ENCODE measurements around the gene TULP1. TPM values are rescaled to one million over a fixed set of nuclear protein-coding genes. Genes with fewer than 3 reads are reported as not detected.

Gene TULP1
- total RNA-seq, 1 experiment from 2014 or later, result not detected

DNA sequence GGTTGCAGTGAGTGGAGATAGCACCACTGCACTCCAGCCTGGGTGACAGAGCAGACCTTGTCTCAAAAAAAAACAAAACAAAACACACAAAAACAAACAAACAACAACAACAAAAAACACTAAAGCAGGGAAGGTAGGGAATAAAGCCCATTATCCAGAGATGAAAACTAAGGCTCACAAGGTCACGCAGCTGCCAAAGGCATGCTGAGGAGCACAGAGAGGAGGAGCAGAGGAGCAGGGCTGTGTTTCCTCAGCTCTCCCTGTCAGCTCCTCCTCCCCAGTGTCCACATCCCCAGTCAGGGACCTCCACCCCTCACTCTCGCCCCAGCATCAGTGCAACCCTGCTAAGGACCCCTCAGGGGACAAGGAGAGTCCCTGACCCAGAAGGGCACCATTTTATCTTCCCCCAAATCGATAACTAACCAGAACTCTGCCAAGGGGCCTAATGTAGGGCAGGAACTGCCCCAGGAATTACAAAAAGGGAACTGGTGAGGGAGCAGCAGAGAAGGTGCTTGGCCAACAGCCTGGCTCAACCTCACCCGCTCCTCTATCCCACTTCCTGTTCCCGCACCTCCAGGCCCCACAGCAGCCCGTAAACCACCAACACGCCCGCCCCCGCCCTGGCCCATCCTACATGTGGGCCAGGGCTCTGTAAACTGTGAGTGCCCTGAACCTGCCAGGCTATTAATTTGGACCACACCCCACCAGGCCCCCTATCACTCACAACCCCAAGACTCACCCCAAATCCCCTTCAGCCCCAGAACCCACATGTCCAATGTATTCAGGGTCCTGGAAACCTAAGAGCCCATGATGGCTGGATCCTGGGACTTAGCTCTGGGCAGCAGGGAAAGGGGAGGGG lies 24.8 kb downstream of the TULP1 start:
- Histone ChIP-seq H3K27me3 (no peaks in the 10 kb centered on the region), H3K4me1 (peaks cover 81% of the 10 kb centered on the region), H3K9me3 (replicated peaks) (no peaks in the 10 kb centered on the region), H3K4me3 (no peak overlapping the region), H3K27ac (no peak overlapping the region), H3K36me3 (no peaks in the 10 kb centered on the region)
- no peak for DNase-seq

DNA sequence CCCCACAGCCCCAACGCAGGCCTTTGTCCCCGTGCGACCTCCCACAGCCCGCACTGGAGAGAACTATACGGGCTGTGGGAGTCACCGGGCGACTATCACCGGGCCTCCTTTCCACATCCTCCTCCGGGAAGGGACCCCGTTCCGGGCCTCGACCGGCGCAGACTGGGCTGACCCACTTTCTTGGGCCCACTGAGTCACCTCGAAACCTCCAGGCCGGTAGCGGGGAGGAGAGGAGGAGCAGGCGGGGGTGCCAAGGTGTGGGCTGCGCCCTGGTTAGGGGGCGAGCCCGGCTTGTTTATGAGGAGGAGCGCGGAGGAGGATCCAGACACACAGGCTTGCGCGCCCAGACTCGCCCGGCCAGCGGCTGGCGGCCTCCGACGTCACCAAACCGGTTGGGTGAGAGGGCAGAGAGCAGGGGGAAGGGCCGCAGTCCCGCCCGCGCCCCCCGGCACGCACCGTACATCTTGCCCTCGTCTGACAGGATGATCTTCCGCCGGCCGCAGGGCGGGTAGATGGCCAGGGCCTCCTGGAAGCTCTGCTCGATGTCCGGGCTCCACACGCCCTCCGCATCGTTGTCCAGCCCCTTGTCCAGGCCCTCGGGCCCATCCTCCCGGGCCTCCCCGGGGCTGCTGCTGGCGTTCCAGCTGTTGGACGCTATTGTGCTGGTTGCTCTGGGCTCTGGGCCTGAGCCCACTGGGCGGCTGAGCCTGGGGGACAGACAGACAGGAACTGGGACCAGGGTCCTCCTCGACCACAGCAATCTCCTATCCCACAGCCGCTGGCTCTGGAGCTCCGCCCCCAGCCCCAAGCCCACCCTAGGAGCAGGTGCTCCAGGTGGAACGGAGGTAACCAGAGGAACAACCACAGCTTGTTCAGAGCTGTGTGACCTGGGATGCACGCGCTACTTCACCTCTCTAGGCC lies 26.4 kb downstream of the TULP1 start:
- Histone ChIP-seq H3K27ac (peak overlapping the region; percentile 69), H3K9me3 (replicated peaks) (no peaks in the 10 kb centered on the region), H3K4me3 (no peak overlapping the region), H3K27me3 (no peaks in the 10 kb centered on the region), H3K36me3 (no peaks in the 10 kb centered on the region), H3K4me1 (peaks cover 74% of the 10 kb centered on the region)
- no peak for DNase-seq

DNA sequence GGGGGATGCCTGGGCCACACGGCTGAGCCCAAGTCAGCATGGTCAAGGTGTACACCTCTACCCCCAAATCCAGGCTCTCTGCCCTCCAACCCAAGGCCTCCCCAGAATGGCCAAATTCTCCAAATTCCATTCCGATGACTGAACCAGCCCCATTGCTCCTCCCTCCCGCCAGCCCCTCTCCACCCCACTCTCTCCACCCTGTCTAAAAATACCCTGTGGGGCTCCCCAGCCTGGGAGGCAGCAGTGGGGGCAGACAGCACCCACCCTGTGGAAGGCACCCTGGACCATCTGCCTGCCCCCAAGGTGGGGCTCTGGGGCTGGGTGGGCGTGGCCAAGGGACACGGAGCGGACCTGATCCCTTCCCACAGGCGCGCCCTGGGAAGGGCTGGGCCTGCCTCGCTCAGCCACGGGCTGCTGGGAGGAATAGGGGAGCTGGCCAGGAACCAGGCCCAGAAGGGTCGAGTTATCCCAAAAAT lies 27.3 kb downstream of the TULP1 start:
- peak; percentile 61 to 78 for DNase-seq
- H3K27ac ChIP-seq, result peak overlapping the region; percentile 69
- no peaks in the 10 kb centered on the region for H3K9me3 ChIP-seq (replicated peaks)
- no peaks in the 10 kb centered on the region for H3K27me3 ChIP-seq
- H3K4me3 ChIP-seq, result no peak overlapping the region
- peaks cover 65% of the 10 kb centered on the region for H3K4me1 ChIP-seq
- no peaks in the 10 kb centered on the region for H3K36me3 ChIP-seq

DNA sequence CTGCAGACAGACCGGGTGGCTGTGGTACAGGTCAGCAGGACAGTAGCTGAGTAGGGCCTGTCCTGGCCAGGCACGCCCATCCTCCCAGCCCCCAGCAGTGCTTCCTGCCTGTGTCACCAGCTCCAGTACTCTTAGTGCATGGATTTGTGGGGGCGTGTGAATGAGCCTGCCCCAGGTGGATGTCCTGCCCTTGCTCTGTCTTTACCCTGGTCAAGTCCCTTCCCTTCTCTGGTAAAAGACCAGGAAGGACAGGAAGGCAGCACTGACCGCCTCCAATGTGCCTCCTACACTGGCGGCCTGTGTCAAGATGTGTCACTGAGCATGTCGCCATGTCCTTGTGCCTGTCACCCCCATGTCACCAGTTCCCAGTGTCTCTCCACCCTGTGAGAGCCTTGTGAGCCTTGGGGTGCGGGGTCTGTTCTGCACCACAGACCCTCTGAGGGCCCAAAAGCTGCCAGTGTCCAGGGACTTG lies 27.7 kb downstream of the TULP1 start:
- Histone ChIP-seq H3K27ac (peak overlapping the region; percentile 69), H3K4me3 (no peak overlapping the region), H3K4me1 (peaks cover 63% of the 10 kb centered on the region), H3K9me3 (replicated peaks) (no peaks in the 10 kb centered on the region), H3K36me3 (no peaks in the 10 kb centered on the region), H3K27me3 (no peaks in the 10 kb centered on the region)
- no peak for DNase-seq

DNA sequence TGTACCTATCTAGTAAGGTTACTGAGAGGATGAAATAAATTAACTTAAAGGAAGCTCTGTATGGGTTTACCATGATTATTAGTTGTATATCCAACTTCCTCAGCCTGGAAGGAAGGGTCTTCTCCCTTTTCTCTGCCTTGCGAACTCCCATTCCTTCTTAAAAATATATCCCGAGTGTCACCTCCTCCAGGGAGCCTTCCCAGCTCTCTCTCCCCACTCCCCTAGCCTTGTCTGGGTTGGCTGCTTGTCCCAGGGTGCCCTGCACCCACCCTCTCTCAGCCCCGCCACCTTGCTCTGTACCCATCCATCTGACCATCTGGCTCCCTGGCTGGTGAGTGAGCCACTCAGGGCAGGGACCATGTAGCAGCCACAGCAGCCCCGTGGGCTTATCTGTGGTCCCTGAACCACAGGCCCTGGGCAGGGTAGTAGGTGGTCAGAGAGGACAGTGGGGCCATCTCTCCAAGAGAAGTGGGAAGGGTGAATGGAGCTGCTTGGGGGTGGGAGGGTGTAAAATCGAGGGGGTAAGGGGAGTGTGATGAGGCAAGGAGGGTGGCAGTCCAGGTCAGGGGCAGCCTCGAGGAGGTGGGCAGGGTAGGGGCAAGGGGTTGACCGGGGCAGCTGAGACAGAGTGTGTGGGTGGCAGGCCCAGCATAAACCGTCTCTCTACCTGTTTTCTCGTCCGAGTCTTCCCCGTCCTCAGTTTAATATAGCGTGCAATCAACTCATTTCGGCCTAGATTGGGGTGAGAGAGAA lies 28.6 kb downstream of the TULP1 start:
- no peak for DNase-seq
- Histone ChIP-seq H3K4me3 (no peak overlapping the region), H3K4me1 (peaks cover 60% of the 10 kb centered on the region), H3K9me3 (replicated peaks) (no peaks in the 10 kb centered on the region), H3K36me3 (no peaks in the 10 kb centered on the region), H3K27me3 (no peaks in the 10 kb centered on the region), H3K27ac (peak overlapping the region; percentile 53)

DNA sequence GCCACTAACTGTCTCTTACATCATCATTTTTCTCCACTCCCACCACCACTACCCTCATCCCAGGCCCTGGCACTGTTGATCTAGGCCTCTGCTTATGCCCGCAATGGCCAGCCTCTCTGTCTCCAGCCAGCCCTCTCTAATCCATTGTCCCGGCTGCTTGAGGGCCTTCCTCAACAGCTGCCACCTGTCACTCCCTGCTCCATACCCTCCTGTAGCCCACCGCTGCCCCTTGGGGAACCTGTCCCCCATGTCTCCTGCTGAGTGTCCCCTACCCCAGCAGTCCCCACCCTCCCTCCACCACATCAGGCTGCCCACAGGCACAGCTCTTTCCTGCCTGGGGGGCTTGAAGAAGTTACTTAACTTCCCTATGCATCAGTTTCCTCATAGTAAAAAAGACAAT lies 29.2 kb downstream of the TULP1 start:
- no peaks in the 10 kb centered on the region for H3K36me3 ChIP-seq
- no peaks in the 10 kb centered on the region for H3K27me3 ChIP-seq
- H3K4me3 ChIP-seq, result no peak overlapping the region
- DNase-seq, result peak; percentile 72 to 74
- H3K27ac ChIP-seq, result peak overlapping the region; percentile 53
- H3K9me3 ChIP-seq (replicated peaks), result no peaks in the 10 kb centered on the region
- H3K4me1 ChIP-seq, result peaks cover 60% of the 10 kb centered on the region

DNA sequence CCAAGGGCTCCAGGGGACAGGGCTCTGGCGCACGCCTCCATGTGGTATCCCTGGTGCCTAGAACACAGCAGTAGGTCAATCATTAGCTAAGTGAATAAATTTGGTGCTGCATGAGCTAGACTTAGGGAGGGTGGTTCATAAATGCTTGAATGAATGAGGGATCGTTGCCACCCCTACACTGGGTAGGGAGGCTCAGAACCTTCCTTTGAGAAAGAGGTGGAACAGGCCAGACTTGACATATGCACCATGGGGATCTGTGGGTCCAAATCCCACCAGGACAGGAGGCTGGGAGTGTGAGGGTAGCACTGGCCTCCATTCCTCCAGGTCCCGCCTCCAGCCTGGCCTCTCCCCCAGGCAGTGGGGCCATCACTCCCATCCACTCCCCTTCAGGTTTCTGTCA lies 29.6 kb downstream of the TULP1 start:
- H3K4me1 ChIP-seq, result peaks cover 56% of the 10 kb centered on the region
- H3K36me3 ChIP-seq, result no peaks in the 10 kb centered on the region

DNA sequence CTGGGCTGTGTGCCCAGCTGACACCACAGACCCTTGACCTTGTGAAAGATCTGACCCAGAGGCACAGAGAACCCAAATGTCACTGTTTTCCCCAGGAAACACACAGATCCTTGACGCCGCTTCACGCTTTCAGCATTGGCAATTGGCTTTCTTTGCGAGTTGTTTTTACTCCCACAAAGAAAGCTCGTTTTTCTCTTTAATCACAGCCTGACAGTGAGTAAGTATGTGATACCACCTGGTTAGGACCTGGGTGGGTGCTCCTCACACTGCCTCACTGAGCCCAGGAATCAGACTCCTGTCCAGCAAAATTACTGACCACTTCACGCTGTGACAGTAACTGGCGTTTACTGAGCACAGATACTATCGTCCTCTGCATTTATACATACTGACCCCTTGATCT lies 31.5 kb downstream of the TULP1 start:
- Histone ChIP-seq H3K4me3 (no peak overlapping the region), H3K4me1 (peaks cover 43% of the 10 kb centered on the region), H3K9me3 (replicated peaks) (no peaks in the 10 kb centered on the region), H3K36me3 (no peaks in the 10 kb centered on the region), H3K27ac (no peak overlapping the region), H3K27me3 (no peaks in the 10 kb centered on the region)
- DNase-seq, result no peak

More for the DNA sequence above, 29.6 kb downstream of the TULP1 start:
- Histone ChIP-seq H3K9me3 (replicated peaks) (no peaks in the 10 kb centered on the region), H3K27ac (peak overlapping the region; percentile 53), H3K4me3 (no peak overlapping the region), H3K27me3 (no peaks in the 10 kb centered on the region)
- no peak for DNase-seq

DNA sequence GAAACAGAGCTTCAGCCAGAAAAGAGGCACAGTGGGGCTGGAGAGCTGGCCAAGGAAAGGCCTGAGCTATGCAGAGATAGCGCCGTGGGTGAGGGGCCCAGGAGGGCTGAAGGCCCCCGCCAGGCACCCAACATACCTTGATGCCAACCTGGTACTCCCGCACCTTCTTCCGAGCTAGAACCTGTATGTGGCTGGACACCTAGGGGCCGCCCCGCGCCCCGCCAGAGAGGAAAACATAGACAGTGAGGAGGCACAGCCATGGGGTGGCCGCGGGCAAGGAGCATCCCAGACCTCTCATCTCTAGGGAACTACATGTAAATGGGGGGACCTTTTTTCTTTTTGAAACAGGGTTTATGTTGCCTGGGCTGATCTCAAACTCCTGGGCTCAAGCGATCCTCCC lies 32.5 kb downstream of the TULP1 start:
- Histone ChIP-seq H3K27ac (no peak overlapping the region), H3K27me3 (no peaks in the 10 kb centered on the region), H3K4me3 (no peak overlapping the region), H3K36me3 (no peaks in the 10 kb centered on the region), H3K9me3 (replicated peaks) (no peaks in the 10 kb centered on the region), H3K4me1 (peaks cover 32% of the 10 kb centered on the region)
- no peak for DNase-seq

DNA sequence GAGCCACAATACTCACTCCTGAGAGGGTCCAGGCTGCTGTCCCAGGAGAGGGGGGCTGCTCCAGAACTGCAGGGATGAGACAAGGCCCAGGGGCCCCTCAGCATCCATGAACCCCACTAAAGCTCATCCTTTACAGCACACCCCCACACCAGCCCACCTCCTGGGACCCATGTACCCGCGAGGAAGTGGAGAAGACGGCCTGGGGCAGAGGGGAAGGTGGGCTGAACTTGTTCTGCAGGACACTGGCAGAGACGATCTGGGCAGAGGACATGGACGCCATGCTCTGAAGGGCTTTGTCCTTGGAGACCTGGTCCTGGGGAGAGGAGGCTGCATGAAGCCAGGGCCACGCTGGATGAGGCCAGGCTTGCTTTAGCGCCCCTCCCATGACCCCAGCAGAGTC lies 34.4 kb downstream of the TULP1 start:
- peaks cover 7% of the 10 kb centered on the region for H3K36me3 ChIP-seq
- no peak overlapping the region for H3K4me3 ChIP-seq
- H3K27ac ChIP-seq, result no peak overlapping the region
- H3K27me3 ChIP-seq, result no peaks in the 10 kb centered on the region
- no peaks in the 10 kb centered on the region for H3K9me3 ChIP-seq (replicated peaks)
- peaks cover 13% of the 10 kb centered on the region for H3K4me1 ChIP-seq
- DNase-seq, result no peak

DNA sequence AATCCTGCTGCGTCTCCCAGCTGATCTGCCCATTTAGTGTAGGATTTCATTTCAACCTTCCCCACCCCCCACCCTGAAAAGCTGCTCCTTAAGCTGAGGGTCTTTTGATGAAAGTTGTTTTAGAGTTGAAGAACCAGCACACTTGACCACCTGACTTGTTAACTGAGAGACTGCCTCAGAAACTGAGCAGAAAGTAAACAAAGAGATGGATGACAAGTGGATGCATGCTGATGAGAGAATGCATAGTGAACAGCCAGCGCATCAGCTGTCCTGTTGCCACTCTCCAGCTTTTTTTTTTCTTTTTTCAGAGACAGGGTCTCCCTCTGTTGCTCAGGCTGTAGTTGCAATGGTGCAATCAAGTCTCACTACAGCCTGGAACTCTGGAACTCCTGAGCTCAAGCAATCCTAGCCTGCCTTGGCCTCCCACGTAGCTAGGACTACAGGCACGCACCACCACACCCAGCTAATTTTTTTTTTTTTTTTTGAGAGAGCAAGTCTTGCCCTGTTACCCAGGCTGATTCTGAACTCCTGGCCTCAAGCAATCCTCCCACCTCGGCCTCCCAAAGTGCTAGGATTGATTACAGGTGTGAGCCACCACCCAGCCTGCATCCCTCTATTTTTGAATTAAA lies 35.0 kb downstream of the TULP1 start:
- H3K4me3 ChIP-seq, result no peak overlapping the region
- no peaks in the 10 kb centered on the region for H3K27me3 ChIP-seq
- no peak for DNase-seq
- H3K4me1 ChIP-seq, result peaks cover 7% of the 10 kb centered on the region
- H3K9me3 ChIP-seq (replicated peaks), result no peaks in the 10 kb centered on the region
- H3K36me3 ChIP-seq, result peaks cover 13% of the 10 kb centered on the region
- H3K27ac ChIP-seq, result no peak overlapping the region

DNA sequence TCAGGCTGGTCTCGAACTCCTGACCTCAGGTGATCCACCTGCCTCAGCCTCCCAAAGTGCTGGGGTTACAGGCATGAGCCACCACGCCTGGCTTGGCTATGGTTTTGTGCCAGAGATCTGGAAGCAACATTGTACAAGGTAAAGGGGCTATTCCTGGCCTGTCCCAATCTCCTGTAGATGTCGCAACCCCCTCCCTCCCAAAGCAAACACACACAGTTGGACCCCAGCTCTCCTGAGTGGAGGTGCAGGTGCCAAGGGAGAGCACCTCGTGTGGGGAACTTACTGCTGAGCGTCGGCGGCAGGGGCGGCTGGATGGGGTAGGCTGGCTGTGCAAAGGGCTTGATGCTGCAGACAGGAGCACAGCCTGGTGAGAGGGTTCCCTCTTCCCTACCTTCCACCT lies 35.7 kb downstream of the TULP1 start:
- no peak overlapping the region for H3K27ac ChIP-seq
- peaks cover 3% of the 10 kb centered on the region for H3K4me1 ChIP-seq
- no peaks in the 10 kb centered on the region for H3K27me3 ChIP-seq
- no peak overlapping the region for H3K4me3 ChIP-seq
- DNase-seq, result no peak
- H3K36me3 ChIP-seq, result peaks cover 19% of the 10 kb centered on the region
- H3K9me3 ChIP-seq (replicated peaks), result no peaks in the 10 kb centered on the region

DNA sequence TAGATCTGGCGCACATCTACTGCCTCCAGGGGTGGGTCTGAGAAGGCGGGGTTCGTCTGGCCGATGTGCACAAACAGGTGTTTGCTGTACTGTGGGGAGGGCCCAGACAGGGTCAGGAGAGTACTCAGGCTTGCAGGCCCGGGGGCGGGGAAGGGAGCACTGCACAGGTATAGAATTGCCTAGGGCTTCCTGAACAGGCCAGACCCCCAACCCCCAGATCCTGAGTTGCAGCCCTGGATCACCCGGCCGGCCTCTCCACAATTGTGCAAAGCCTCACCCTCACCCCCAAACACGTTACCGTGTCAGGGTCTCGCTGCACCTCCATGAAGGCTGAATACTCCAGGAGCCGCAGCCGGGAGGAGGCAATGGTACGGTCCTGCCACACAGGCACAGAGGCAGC lies 36.7 kb downstream of the TULP1 start:
- H3K27me3 ChIP-seq, result no peaks in the 10 kb centered on the region
- H3K9me3 ChIP-seq (replicated peaks), result no peaks in the 10 kb centered on the region
- DNase-seq, result no peak
- H3K4me1 ChIP-seq, result peaks cover 5% of the 10 kb centered on the region
- no peak overlapping the region for H3K27ac ChIP-seq
- no peak overlapping the region for H3K4me3 ChIP-seq
- peaks cover 29% of the 10 kb centered on the region for H3K36me3 ChIP-seq

DNA sequence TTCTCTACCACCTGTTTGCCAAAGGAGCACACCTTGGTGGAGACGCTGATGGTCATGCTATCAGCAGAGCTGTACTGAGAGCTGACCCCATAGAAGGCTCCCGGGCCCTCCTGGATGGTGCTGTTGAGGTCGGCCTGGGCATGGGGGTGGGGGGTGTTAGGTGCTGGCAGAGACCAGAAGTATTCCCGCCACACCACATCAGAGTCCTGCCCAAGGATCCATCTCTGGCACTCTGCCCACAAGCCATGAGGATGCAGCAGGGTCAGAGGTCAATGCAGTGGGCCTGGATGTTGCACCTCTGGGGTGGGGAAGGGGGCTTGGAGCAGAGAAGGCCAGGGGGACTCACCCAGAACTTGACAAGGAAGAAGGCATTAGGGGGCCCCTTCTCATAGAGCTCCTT lies 37.1 kb downstream of the TULP1 start:
- peaks cover 9% of the 10 kb centered on the region for H3K4me1 ChIP-seq
- no peak overlapping the region for H3K27ac ChIP-seq
- no peak for DNase-seq
- no peak overlapping the region for H3K4me3 ChIP-seq
- H3K9me3 ChIP-seq (replicated peaks), result no peaks in the 10 kb centered on the region
- H3K36me3 ChIP-seq, result peaks cover 34% of the 10 kb centered on the region
- H3K27me3 ChIP-seq, result no peaks in the 10 kb centered on the region

All from SJCRH30 (cell line).